ENCODE measurements around the gene RESP18. TPM values are rescaled to one million over a fixed set of nuclear protein-coding genes. Genes with fewer than 3 reads are reported as not detected.

RESP18 gene
- total RNA-seq, 6 experiments from 2014 or later = not detected

- TF ChIP-seq, protein P1, sequence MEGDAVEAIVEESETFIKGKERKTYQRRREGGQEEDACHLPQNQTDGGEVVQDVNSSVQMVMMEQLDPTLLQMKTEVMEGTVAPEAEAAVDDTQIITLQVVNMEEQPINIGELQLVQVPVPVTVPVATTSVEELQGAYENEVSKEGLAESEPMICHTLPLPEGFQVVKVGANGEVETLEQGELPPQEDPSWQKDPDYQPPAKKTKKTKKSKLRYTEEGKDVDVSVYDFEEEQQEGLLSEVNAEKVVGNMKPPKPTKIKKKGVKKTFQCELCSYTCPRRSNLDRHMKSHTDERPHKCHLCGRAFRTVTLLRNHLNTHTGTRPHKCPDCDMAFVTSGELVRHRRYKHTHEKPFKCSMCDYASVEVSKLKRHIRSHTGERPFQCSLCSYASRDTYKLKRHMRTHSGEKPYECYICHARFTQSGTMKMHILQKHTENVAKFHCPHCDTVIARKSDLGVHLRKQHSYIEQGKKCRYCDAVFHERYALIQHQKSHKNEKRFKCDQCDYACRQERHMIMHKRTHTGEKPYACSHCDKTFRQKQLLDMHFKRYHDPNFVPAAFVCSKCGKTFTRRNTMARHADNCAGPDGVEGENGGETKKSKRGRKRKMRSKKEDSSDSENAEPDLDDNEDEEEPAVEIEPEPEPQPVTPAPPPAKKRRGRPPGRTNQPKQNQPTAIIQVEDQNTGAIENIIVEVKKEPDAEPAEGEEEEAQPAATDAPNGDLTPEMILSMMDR (IDR thresholded peaks at IDR 0.05) = no peak
- H3K36me3 Mint-ChIP-seq (ENCODE audit: low read depth) = peaks cover 12% of the 10 kb centered on the region; the same call in 1 of the 2 replicates
- no peak overlapping the region for H3K27ac Mint-ChIP-seq
- H3K4me3 Mint-ChIP-seq = no peak overlapping the region
- H3K27me3 Mint-ChIP-seq (ENCODE audit: insufficient read depth) = peaks cover 2% of the 10 kb centered on the region; the same call in 1 of the 2 replicates
- DNase-seq = no peak
- H3K9me3 Mint-ChIP-seq = no peaks in the 10 kb centered on the region
- peaks cover 39% of the 10 kb centered on the region for H3K4me1 Mint-ChIP-seq (ENCODE audit: low read depth)
Observed at GRCh38 chr2:219282375-219282774, 50.2 kb downstream of the RESP18 start.

GRCh38 chr2:219281588-219281987, 51.0 kb downstream of the RESP18 start:
- no peak overlapping the region; the same call in 1 of the 2 replicates for H3K27ac Mint-ChIP-seq
- H3K9me3 Mint-ChIP-seq = no peaks in the 10 kb centered on the region
- 0 out of 2 replicates have a peak overlapping the region, but pooled peaks have one; percentile 95 for H3K4me3 Mint-ChIP-seq
- TF ChIP-seq, protein P1 (IDR thresholded peaks at IDR 0.05) = no peak
- DNase-seq = no peak
- H3K36me3 Mint-ChIP-seq (ENCODE audit: low read depth) = peaks cover 12% of the 10 kb centered on the region; the same call in 1 of the 2 replicates
- peaks cover 2% of the 10 kb centered on the region; the same call in 1 of the 2 replicates for H3K27me3 Mint-ChIP-seq (ENCODE audit: insufficient read depth)
- H3K4me1 Mint-ChIP-seq (ENCODE audit: low read depth) = peaks cover 42% of the 10 kb centered on the region

GRCh38 chr2:219280651-219281050, 51.9 kb downstream of the RESP18 start:
- peak overlapping the region; percentile 97; the same call in 1 of the 2 replicates for H3K27ac Mint-ChIP-seq
- peaks cover 35% of the 10 kb centered on the region for H3K4me1 Mint-ChIP-seq (ENCODE audit: low read depth)
- DNase-seq = no peak

GRCh38 chr2:219279916-219280516, 52.5 kb downstream of the RESP18 start:
- Mint-ChIP-seq H3K9me3 (no peaks in the 10 kb centered on the region), H3K4me1 (ENCODE audit: low read depth) (peaks cover 36% of the 10 kb centered on the region), H3K27ac (peak overlapping the region; percentile 97), H3K4me3 (peak overlapping the region; percentile 95), H3K36me3 (ENCODE audit: low read depth) (peaks cover 12% of the 10 kb centered on the region; the same call in 1 of the 2 replicates), H3K27me3 (ENCODE audit: insufficient read depth) (peaks cover 2% of the 10 kb centered on the region; the same call in 1 of the 2 replicates)
- DNase-seq = no peak
- TF ChIP-seq, protein P1 (IDR thresholded peaks at IDR 0.05) = peak; percentile 29; the same call in 1 of the 2 replicates

More at GRCh38 chr2:219280651-219281050, 51.9 kb downstream of the RESP18 start:
- Mint-ChIP-seq H3K4me3 (peak overlapping the region; percentile 95), H3K9me3 (no peaks in the 10 kb centered on the region), H3K27me3 (ENCODE audit: insufficient read depth) (peaks cover 2% of the 10 kb centered on the region; the same call in 1 of the 2 replicates), H3K36me3 (ENCODE audit: low read depth) (peaks cover 12% of the 10 kb centered on the region; the same call in 1 of the 2 replicates)
- TF ChIP-seq, protein P1 (IDR thresholded peaks at IDR 0.05) = no peak

DNA sequence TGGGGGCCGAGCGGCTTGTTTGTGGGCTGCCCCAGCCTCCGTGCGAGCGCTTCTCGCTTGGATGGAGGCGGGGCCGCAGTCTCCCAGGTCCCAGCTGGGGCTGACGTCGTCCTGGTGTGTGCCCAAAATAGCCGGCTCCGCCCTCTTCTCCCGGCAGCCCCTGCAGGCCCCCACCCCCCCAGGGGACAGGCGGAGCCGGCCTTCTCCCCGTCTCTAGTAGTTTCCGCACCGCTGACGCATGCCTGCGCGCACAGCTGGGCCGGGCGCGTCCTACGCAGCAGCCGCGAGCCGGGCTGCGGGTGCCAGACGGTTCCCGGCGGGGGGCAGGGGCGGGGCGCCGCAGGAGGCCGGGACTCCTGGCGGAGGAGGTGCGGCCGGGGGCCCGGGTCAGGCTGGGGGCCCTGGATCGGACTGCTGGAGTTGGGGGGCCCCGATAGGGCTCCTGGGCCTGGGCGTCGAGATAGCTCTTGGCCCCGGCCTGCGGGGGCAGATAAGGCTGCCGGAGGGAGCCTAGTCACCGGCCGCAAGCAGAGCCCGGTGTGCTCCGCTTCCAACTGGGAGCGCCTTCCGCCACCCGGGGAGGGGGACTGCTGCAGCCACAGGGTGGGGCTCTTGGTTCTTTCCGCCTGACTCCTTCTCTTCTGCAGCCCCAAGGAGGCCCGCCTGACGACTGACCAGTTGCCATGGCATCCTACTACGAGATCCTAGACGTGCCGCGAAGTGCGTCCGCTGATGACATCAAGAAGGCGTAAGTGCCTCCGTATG, 53.2 kb downstream of the RESP18 start, which contains the start of gene DNAJB2:
TSS of gene DNAJB2 (plus strand) at position 216 of the 765 bp plus-strand sequence. CDS start at position 684, 468 bp downstream.
- TF ChIP-seq, protein P1 (IDR thresholded peaks at IDR 0.05) = peak; percentile 55

More for the DNA sequence above, 53.2 kb downstream of the RESP18 start, which contains the start of gene DNAJB2:
- Mint-ChIP-seq H3K27me3 (ENCODE audit: insufficient read depth) (peaks cover 2% of the 10 kb centered on the region; the same call in 1 of the 2 replicates), H3K36me3 (ENCODE audit: low read depth) (peaks cover 12% of the 10 kb centered on the region; the same call in 1 of the 2 replicates), H3K27ac (peak within 1 kb of the TSS; percentile 97), H3K4me3 (peak within 1 kb of the TSS; percentile 95), H3K4me1 (ENCODE audit: low read depth) (peaks cover 43% of the 10 kb centered on the region), H3K9me3 (no peaks in the 10 kb centered on the region)
- DNase-seq = peak; percentile 99

Data from HFFc6 (cell line).